ENCODE results near the gene SLC50A1.
A peak's percentile ranks its signal among the peaks of the same experiment; 100 is the strongest.
"Not testable (repeated sequence)": the region's sequence is repeated elsewhere in the genome, so short reads cannot be mapped to it uniquely, and the experiment has no call there.

Gene SLC50A1

DNA sequence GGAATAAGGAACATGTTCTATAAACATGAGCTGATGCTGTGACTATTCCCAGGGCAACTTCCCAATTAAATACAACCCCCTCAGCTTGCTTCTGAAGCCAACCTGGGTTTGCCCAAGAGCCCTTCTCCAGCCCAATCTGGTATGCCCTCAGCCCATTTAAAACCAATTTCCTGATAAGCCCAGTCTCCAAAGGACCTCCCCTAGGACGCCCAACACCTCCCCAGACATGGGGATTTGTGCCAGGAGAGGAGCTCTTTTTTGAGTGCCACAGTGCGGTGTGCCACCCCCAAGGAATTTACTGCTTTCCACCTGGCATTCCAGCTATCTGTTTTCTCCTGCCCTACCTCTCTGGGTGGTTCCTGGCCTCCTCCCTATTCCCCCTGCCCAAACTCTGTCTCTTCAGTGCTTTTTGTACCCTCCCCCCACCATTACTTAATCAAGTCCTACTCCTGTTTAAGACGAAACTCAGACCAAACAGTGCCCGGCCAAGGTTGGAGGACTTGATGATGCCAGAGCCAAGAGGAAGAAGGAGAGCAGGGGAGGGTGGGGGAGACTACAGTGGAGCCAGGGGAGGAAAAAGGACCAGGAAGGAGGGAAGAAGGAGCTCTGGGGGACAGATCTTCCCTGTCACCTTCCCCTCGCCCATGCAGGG, 19.4 kb upstream of the SLC50A1 start:
- no peak for DNase-seq (ENCODE audit: low read depth)

DNA sequence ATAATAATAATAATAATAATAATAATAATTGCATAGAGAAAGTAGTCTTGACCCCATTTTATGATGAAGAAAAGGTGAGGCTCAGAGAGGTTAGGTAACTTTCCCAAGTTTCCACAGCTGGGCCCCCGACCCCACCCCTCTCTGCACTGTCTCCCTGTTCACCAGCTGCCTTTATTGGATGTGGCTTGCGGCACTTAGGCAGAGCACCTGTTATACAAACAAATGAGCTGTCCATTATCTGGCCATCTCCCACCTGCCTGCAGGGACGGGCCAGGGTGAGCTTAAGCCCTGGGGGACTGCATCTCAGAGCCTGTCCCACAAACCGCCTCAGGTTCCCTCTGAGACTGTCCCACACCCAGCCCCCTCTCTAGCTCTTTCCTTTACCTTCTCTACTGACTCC, 18.0 kb upstream of the SLC50A1 start:
- no peak for DNase-seq (ENCODE audit: low read depth)

DNA sequence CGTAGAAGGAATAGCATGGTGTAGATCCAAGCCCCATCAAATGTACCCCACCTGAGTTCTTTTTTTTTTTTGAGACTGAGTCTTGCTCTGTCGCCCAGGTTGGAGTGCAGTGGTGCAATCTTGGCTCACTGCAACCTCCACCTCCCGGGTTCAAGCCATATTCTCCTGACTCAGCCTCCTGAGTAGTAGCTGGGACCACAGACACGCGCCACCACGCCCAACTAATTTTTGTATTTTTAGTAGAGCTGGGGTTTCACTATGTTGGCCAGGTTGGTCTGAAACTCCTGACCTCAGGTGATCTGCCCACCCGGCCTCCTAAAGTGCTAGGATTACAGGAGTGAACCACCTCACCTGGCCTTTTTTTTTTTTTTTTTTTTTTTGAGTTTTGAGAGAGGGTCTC, 17.6 kb upstream of the SLC50A1 start:
- DNase-seq (ENCODE audit: low read depth) = not testable (repeated sequence)

DNA sequence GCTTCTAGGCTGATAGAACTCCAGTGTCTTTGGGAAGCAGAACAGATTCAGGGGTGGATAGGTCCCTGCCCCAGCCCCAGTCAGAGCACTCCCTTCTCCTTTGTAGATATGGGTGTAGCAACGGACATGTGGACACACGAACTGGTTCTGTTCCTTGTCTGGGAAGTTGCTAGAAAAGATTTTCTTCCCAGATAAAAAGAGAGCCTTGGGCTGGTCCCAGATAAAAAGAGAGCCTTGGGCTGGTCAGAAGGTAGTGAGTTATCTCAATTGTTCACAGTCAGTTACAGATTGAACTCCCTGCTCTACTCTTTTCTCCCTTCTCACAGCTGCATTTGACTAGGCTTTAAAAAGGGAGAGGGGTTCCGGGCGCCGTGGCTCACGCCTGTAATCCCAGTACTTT, 15.4 kb upstream of the SLC50A1 start:
- DNase-seq (ENCODE audit: low read depth) = no peak

DNA sequence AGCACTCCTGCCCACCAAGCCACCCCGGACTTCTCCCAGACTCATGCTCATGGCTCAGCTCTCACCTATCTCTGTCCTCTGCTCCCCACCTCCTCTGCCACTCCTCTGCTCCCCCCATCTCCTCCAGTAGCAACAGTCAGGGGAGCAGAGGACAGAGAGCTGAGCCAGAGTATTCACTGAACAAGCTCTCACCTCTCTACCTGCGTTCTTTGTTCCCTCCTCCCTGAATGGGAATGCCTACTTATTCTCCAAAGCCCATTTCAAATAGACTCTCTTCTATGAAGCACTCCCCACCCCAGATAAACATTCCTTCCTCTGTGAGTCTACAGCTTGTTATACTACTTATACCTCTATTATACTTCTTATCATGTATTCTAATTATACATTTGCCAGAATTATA, 14.4 kb upstream of the SLC50A1 start:
- no peak for DNase-seq (ENCODE audit: low read depth)

DNA sequence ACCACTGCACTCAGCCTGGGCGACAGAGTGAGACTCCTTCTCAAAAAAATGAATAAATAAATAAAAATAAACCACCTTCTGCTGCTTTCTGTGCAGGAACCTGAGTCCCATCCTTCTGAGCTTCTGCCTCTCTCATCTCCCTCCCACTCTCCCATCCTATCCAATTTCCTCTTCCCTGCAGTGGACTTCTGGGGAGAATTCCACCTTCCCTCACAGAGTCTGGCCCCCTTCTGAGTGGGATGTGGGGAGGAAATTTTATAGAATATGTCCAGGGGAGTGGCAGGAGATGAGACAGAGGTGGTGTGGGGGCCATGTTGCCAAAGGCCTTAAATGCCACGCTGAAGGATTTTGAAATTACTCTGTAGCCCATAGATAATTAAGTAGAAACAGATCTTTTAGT, 13.3 kb upstream of the SLC50A1 start:
- no peak for DNase-seq (ENCODE audit: low read depth)

DNA sequence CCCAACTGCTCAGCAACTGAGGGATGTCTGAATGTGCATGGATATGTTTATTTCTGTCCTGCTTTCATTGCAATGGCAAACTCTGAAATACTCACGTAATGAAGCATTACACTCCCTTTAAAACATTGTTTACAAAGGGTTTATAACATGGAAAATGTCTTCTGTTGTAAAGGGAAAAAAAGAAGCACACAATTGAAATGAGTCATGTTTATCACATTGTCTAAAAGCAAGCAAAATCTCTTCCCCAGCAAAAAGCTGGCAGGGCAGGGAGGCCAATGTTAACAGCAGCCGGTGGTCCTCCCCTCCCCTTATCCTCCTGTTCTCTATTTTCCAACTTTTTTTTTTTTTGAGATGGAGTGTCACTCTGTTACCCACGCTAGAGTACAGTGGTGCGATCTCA, 11.9 kb upstream of the SLC50A1 start:
- DNase-seq (ENCODE audit: low read depth) = no peak

DNA sequence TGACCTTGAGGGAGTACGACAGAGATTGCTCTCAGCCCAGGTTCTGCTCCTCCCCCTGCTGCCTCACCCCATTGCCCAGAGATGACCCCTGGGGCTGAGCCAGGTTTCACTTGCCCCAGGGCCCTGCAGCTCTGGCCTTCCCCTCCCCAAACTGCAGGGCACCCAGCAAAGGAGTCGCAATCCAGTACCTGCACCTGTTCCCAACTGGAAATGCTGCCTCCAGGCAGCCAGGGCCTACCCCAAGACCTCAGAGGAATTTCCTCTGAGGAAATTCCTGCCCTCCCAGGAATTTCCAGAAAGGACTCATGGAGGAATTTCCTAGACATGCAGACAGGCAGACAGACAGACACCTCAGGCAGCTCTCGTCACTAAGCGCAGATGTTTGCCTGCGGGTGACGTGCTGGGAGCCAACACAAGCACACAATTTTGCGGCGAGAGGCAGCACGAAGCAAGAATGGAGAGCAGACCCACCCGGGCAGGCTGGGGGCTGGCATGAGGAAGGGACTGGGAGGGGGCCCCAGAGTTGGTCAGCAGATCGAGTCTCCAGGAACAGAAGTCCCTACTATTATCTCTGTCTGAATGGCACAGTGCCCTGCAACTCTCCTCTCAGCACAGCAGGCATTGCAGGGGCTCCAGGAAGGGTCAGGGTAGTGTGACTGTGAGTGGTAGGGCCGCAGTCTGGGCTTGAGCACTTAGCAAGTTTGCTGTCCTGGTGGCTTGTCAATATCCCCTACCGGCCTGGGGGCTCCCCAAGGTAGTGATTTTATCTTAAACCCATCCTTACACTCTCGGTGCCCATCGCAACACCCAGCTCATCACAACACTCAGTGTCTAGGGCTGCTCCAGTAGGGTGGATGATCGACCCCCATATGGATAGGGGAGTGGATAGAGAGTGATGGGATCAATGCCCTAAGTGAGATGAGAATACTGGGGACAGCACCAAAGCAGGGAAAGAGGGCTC, 10.9 kb upstream of the SLC50A1 start:
- DNase-seq (ENCODE audit: low read depth) = no peak

DNA sequence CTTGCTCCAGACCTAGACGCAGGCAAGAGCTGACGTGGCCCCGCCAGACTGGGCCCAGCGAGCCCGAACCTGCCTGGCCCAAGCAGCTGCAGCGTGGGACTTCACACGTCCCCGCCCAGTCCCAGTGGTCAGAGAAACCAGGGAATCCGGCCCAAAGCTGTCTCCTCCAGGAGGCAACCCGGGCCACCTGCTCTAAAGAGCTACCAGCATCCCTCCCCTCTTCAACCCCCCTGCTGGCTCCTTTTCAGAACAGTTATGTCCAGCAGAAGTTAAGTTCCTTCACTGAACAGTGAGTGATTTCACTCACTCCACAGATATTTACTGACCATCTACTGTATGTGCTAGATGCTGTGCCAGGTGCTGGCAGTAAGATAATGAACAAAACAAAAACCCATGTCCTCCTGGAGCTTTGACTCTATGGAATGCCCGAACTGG, 10.1 kb upstream of the SLC50A1 start:
- no peak for DNase-seq (ENCODE audit: low read depth)

DNA sequence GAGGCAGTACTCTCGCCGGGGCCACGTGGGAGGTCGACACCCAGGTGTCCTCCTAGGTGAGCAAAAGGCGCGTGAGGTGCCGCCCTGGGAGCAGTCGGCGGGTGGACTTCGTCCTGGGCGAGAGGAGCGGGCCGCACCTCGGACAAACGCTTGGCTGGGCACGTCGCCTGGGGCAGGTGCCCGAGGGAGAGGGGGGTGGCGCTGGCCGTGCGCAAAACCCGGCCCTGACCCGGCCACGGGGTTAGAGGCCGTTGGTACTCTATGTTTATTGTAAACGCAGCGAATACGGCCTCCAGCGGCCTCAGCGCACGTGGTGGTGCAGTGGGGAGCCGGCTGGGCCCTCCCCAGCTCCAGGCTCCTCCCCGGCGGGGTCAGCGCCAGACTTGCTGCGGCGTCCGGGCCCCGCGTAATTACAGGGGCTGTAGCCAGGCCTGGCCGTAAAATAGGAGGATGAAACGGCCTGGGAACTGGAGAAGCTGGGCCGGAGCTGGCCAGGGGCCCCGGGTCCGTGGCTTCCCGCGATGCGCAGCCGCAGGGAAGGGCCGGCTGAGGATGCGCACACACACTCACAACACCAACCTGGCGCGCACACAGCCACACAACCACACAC, 9.6 kb upstream of the SLC50A1 start:
- DNase-seq (ENCODE audit: low read depth) = no peak

DNA sequence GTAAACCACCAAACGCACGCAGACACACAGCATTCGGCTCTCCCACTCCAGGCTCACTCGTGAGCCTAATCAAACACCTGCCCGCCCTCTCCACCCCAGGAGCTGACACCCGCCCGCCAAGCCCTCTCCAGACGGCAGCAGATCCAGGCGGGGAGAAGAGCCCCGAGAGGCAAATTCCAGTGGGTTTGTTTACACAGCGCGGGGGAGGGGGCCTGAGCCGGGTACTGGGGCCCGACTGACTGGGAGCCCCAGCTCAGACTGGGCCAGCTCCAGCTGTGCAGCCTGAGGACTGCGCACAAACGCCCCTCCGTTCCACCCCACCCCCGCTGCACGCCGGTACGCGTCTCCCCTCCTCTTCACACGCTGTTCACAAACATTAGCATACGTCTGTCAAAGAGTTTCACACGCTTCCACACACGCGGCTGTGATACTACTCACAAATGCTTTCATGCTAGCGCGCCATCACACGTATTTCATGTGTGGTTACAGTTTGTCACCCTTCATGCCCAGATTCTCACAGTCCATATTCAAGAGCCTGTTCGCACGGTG, 9.0 kb upstream of the SLC50A1 start:
- no peak for DNase-seq (ENCODE audit: low read depth)

DNA sequence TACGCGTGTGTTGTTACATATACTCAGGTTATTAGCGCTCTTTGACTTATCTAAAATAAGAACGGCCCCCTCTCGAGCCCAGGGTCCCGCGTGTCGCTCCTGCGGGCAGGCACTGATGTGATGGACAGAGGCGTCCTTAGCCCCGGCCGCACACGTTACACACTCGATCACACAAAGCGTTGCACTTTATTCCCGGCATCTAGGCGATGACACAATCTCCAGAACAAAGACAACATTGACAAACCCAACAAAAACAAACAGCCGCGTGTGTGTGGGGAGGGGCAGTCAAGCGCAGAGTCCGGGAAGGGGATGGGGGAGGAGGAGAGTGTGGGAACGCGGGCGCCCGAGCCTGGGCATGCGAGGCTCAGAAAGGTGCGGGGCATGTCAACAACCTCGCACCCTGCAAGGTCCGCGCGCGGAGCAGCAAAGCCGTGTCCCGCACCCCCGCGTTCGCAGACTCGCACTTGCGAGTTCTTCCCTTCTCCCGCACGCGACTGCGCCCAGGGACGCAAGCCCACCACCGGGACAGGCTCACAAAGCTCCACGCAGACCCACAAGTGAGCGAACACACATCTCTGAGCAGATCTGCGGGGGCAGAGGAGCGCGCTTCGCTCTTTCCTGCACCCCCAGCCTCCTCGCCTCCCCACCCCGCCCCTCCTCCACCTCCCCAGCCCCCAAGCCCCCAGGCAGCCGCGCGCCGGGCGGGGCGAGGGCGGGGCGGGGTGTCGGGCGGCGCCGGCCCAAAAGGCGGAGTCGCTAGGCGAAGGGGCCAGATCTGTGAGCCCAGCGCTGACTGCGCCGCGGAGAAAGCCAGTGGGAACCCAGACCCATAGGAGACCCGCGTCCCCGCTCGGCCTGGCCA, 8.3 kb upstream of the SLC50A1 start, which contains the start of gene EFNA1:
Gene EFNA1, plus strand, starts transcription at position 772 of the 862 bp plus-strand sequence. CDS start 102 bp downstream, outside the sequence.
- DNase-seq (ENCODE audit: low read depth) = peak; percentile 36

DNA sequence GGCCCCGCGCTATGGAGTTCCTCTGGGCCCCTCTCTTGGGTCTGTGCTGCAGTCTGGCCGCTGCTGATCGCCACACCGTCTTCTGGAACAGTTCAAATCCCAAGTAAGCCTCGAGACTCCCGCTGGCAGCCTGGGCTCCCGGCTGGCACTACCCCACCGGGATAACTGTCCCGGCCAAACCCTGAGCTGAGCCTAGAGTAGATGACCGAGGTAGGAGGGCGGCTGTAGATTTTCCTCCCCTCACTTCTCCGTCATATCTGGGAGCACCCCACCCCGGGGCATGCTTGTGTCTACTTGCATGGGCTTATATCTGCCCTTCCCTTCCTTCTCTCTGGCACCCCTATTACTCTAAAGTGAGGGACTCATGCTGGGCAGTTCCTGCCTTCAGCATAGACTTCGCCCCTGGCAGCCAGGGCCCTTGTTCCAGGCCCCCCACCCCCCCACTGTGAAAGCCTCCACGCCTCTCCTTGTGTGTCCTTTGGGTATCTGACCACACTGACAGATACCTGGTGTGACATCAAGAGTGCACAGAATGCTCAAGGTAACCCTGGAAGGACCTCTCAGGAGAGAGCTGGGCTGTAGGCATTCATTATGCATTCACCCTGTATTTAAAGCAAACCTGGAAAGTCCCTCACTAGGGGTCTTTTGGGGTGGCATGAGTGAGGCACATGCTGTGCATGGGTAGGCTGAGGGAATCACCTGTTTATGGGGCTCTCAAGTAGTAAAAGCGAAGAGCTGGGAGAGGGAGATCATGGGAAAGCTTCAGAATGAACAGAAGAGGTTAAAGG, 7.5 kb upstream of the SLC50A1 start:
- DNase-seq (ENCODE audit: low read depth) = no peak

DNA sequence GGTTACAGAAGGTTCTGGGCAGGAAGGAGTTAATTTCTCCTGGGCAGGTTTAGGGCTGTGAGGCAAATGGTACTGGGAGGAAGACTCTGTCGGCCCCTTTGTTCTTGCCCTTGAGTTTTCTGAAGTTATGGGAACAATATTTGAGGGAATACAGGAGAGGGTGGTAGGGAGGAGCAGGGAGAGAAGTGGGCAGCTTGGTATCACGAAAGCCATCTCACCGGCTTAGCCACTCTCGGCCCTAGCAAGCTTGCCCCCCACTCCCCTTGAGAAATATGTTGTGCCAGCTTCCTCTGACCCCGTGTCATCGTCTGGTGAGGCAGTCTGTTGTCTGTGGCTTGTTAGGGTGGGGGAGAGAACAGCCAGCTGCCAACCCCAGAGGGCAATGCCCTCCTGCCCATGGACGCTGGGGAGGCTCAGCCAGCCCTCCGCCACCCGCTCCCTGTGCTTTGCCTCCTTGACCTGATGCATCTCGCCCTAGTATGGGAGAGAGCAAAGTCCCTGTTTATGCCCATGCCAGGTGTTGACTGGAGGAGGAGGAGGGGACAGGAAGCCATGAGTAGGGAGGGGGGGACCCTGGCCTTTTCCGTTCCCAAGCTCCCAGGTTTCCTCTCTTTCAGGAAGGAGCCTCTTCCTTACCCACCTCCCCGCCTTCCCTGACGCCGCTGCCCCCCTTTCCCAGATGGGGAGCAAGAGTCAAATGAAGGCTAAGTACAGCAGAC, 6.7 kb upstream of the SLC50A1 start:
- no peak for DNase-seq (ENCODE audit: low read depth)

DNA sequence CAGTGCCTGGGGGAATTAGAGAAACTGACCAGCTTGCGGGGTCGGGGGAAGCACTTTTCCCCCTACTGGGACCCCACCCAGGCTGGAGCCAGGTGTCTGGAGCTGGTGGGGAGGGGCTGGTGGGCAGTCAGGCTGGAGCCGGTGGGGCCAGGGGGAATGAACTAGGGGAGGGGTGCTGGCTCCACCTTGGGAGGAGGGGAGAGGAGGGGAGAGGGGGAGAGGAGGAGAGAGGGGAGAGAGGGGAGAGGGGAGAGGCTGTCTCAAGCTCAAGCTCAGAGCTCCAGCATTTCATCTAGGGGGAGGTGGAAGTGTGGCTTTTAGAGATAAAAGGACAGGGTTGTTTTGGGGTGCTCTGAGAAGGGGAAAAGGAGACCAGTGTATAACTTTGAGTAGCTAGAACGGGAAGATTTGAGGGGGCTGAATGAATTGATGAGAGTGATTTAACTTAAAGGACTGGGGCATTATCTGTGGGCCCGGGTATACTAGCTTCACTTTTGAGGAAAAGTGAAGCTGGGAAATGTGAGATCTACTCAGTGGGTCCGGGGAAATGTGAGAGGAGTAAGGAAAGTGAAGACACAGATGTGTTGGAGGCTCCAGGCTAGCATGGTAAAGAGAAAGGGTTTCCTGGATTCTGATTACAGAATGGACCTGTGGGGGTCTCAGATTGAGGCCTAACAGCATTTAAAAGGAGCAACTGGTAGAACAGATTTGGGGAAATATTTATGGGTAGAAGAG, 5.2 kb upstream of the SLC50A1 start:
- DNase-seq (ENCODE audit: low read depth) = no peak

DNA sequence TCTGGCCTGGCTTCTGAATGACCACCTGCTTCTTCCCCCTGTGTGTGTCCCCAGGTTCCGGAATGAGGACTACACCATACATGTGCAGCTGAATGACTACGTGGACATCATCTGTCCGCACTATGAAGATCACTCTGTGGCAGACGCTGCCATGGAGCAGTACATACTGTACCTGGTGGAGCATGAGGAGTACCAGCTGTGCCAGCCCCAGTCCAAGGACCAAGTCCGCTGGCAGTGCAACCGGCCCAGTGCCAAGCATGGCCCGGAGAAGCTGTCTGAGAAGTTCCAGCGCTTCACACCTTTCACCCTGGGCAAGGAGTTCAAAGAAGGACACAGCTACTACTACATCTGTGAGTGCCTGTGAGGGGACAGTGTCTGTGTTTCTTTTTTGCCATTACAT, 4.4 kb upstream of the SLC50A1 start:
- no peak for DNase-seq (ENCODE audit: low read depth)

DNA sequence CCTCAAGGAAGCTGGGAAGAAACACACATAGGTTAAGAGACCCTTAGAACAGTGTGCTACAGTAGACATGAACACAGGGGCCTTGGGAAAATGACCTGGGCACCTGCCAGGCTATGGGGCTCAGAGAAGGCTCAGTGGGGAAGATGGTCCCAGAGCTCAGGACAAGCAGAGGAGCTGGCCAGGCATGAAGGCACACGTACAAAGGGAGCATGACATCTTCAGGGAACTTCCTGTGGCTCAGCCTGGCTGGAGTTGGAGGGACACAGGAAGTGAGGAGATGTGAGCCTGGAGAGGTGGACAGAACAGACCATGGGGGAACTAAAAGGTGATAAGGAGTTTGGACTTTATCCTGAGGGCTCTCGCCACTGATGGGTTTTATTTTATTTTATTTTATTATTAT, 3.8 kb upstream of the SLC50A1 start:
- no peak for DNase-seq (ENCODE audit: low read depth)

DNA sequence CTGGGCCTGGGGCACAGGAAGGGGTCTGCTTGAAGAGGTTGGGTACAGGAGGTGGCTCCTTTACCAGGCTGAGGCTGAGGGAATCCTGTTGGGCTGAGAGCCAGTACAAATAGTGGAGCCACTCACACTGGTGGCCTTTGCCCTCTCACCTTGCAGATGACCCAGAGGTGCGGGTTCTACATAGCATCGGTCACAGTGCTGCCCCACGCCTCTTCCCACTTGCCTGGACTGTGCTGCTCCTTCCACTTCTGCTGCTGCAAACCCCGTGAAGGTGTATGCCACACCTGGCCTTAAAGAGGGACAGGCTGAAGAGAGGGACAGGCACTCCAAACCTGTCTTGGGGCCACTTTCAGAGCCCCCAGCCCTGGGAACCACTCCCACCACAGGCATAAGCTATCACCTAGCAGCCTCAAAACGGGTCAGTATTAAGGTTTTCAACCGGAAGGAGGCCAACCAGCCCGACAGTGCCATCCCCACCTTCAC, 1.8 kb upstream of the SLC50A1 start:
- DNase-seq (ENCODE audit: low read depth) = no peak

DNA sequence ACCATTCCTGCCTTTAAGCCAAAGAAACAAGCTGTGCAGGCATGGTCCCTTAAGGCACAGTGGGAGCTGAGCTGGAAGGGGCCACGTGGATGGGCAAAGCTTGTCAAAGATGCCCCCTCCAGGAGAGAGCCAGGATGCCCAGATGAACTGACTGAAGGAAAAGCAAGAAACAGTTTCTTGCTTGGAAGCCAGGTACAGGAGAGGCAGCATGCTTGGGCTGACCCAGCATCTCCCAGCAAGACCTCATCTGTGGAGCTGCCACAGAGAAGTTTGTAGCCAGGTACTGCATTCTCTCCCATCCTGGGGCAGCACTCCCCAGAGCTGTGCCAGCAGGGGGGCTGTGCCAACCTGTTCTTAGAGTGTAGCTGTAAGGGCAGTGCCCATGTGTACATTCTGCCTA, 1.3 kb upstream of the SLC50A1 start:
- no peak for DNase-seq (ENCODE audit: low read depth)

Measured in CMK (cell line).